Measurements from ENCODE around the gene ZNHIT2. TPM values are rescaled to one million over a fixed set of nuclear protein-coding genes. Genes with fewer than 3 reads are reported as not detected.

Gene ZNHIT2
- total and polyA plus RNA-seq, 8 donors, result 3.1 to 10.6 (median 5.8) TPM

- no peak for DNase-seq
- H3K4me3 ChIP-seq, result no peak overlapping the region
- H3K36me3 ChIP-seq, result no peaks in the 10 kb centered on the region
- no peaks in the 10 kb centered on the region for H3K4me1 ChIP-seq
- TF ChIP-seq CTCF (IDR thresholded peaks at IDR 0.05), result no peak
- ATAC-seq, result no peak
- H3K27me3 ChIP-seq, result no peaks in the 10 kb centered on the region
- no peaks in the 10 kb centered on the region for H3K9me3 ChIP-seq
- H3K27ac ChIP-seq, result no peak overlapping the region
- intact Hi-C loops (cut with DNase I), result no loop called here
Observed at GRCh38 chr11:65066805-65067291, 50.7 kb downstream of the ZNHIT2 start.

Small RNA genes lying within 50 kb of the gene (microRNA-seq; reads per million reads assigned to microRNA genes)
- 0.17 to 0.96 reads per million in 2 donors for gene MIR6751

Other genes starting within 250 kb of the ZNHIT2 start
- gene EHD1, start 239.1 kb downstream of the ZNHIT2 start, total RNA-seq, result 100 to 1,000 TPM in 1 of 2 donors, 10 to 100 TPM in 1; 73.0 to 153 TPM
- gene EHD1, start 239.1 kb downstream of the ZNHIT2 start, polyA plus RNA-seq (ENCODE audit: insufficient read length in 6 of 6), result 10 to 100 TPM; 44.7 to 63.8 (median 52.9) TPM
- gene ATG2A, start 200.5 kb downstream of the ZNHIT2 start, total RNA-seq, result 10 to 100 TPM; 21.9 to 23.5 TPM
- gene ATG2A, start 200.5 kb downstream of the ZNHIT2 start, polyA plus RNA-seq (ENCODE audit: insufficient read length in 6 of 6), result 10 to 100 TPM; 14.2 to 21.1 (median 17.5) TPM
- gene PPP2R5B, start 193.0 kb downstream of the ZNHIT2 start, total RNA-seq, result 10 to 100 TPM; 24.4 to 29.9 TPM
- gene PPP2R5B, start 193.0 kb downstream of the ZNHIT2 start, polyA plus RNA-seq (ENCODE audit: insufficient read length in 6 of 6), result 10 to 100 TPM; 12.1 to 14.4 (median 13.5) TPM
- not detected for gene GPHA2, start 181.8 kb downstream of the ZNHIT2 start, total RNA-seq
- gene GPHA2, start 181.8 kb downstream of the ZNHIT2 start, polyA plus RNA-seq (ENCODE audit: insufficient read length in 6 of 6), result under 1 TPM in 3 of 6 donors, not detected in 3; 0.25 to 0.60 (median 0.49) TPM
- gene MAJIN, start 145.6 kb downstream of the ZNHIT2 start, total RNA-seq, result not detected
- under 1 TPM in 2 of 6 donors, not detected in 4; 0.11 to 0.14 TPM for gene MAJIN, start 145.6 kb downstream of the ZNHIT2 start, polyA plus RNA-seq (ENCODE audit: insufficient read length in 6 of 6)
- 1 to 10 TPM; 3.2 to 8.1 TPM for gene BATF2, start 120.7 kb downstream of the ZNHIT2 start, total RNA-seq
- 1 to 10 TPM; 2.6 to 3.7 (median 3.5) TPM for gene BATF2, start 120.7 kb downstream of the ZNHIT2 start, polyA plus RNA-seq (ENCODE audit: insufficient read length in 6 of 6)
- gene ARL2, start 103.5 kb downstream of the ZNHIT2 start, total RNA-seq, result 10 to 100 TPM; 85.3 to 89.9 TPM
- 10 to 100 TPM; 42.2 to 58.3 (median 48.1) TPM for gene ARL2, start 103.5 kb downstream of the ZNHIT2 start, polyA plus RNA-seq (ENCODE audit: insufficient read length in 6 of 6)
- 10 to 100 TPM; 22.6 to 27.4 TPM for gene SNX15, start 90.3 kb downstream of the ZNHIT2 start, total RNA-seq
- 10 to 100 TPM; 22.0 to 26.3 (median 23.3) TPM for gene SNX15, start 90.3 kb downstream of the ZNHIT2 start, polyA plus RNA-seq (ENCODE audit: insufficient read length in 6 of 6)
- gene SAC3D1, start 76.5 kb downstream of the ZNHIT2 start, total RNA-seq, result 10 to 100 TPM; 13.2 to 15.4 TPM
- gene SAC3D1, start 76.5 kb downstream of the ZNHIT2 start, polyA plus RNA-seq (ENCODE audit: insufficient read length in 6 of 6), result 10 to 100 TPM in 4 of 6 donors, 1 to 10 TPM in 2; 8.9 to 14.0 (median 11.1) TPM
- gene NAALADL1, start 59.1 kb downstream of the ZNHIT2 start, total RNA-seq, result 10 to 100 TPM in 1 of 2 donors, 1 to 10 TPM in 1; 8.5 to 10.4 TPM
- gene NAALADL1, start 59.1 kb downstream of the ZNHIT2 start, polyA plus RNA-seq (ENCODE audit: insufficient read length in 6 of 6), result 10 to 100 TPM; 11.5 to 20.7 (median 15.4) TPM
- gene CDCA5, start 33.7 kb downstream of the ZNHIT2 start, total RNA-seq, result 10 to 100 TPM in 1 of 2 donors, 1 to 10 TPM in 1; 7.1 to 11.3 TPM
- gene CDCA5, start 33.7 kb downstream of the ZNHIT2 start, polyA plus RNA-seq (ENCODE audit: insufficient read length in 6 of 6), result 10 to 100 TPM; 12.7 to 27.9 (median 17.1) TPM
- 10 to 100 TPM; 32.6 to 36.4 TPM for gene ZFPL1, start 33.5 kb downstream of the ZNHIT2 start, total RNA-seq
- gene ZFPL1, start 33.5 kb downstream of the ZNHIT2 start, polyA plus RNA-seq (ENCODE audit: insufficient read length in 6 of 6), result 10 to 100 TPM; 24.9 to 30.4 (median 27.7) TPM
- gene VPS51, start 21.5 kb downstream of the ZNHIT2 start, total RNA-seq, result 10 to 100 TPM; 79.4 to 86.8 TPM
- gene VPS51, start 21.5 kb downstream of the ZNHIT2 start, polyA plus RNA-seq (ENCODE audit: insufficient read length in 6 of 6), result 100 to 1,000 TPM in 4 of 6 donors, 10 to 100 TPM in 2; 97.2 to 143 (median 118) TPM
- gene TM7SF2, start 5.8 kb downstream of the ZNHIT2 start, total RNA-seq, result 10 to 100 TPM; 37.1 to 41.0 TPM
- 10 to 100 TPM; 16.1 to 25.5 (median 21.5) TPM for gene TM7SF2, start 5.8 kb downstream of the ZNHIT2 start, polyA plus RNA-seq (ENCODE audit: insufficient read length in 6 of 6)
- 100 to 1,000 TPM; 621 to 685 TPM for gene FAU, start 4.4 kb upstream of the ZNHIT2 start, total RNA-seq
- 1,000 to 10,000 TPM in 1 of 6 donors, 100 to 1,000 TPM in 5; 705 to 1,036 (median 867) TPM for gene FAU, start 4.4 kb upstream of the ZNHIT2 start, polyA plus RNA-seq (ENCODE audit: insufficient read length in 6 of 6)
- gene MRPL49, start 4.6 kb upstream of the ZNHIT2 start, total RNA-seq, result 10 to 100 TPM; 46.8 to 47.2 TPM
- gene MRPL49, start 4.6 kb upstream of the ZNHIT2 start, polyA plus RNA-seq (ENCODE audit: insufficient read length in 6 of 6), result 10 to 100 TPM; 39.3 to 44.4 (median 41.9) TPM
- gene SYVN1, start 16.8 kb upstream of the ZNHIT2 start, total RNA-seq, result 10 to 100 TPM; 63.5 to 74.5 TPM
- gene SYVN1, start 16.8 kb upstream of the ZNHIT2 start, polyA plus RNA-seq (ENCODE audit: insufficient read length in 6 of 6), result 10 to 100 TPM; 37.2 to 53.4 (median 45.2) TPM
- gene SPDYC, start 52.5 kb upstream of the ZNHIT2 start, total RNA-seq, result not detected
- gene SPDYC, start 52.5 kb upstream of the ZNHIT2 start, polyA plus RNA-seq (ENCODE audit: insufficient read length in 6 of 6), result not detected
- 100 to 1,000 TPM; 232 to 248 TPM for gene CAPN1, start 64.2 kb upstream of the ZNHIT2 start, total RNA-seq
- gene CAPN1, start 64.2 kb upstream of the ZNHIT2 start, polyA plus RNA-seq (ENCODE audit: insufficient read length in 6 of 6), result 100 to 1,000 TPM in 1 of 6 donors, 10 to 100 TPM in 5; 80.5 to 100 (median 86.0) TPM
- 10 to 100 TPM in 1 of 2 donors, 1 to 10 TPM in 1; 9.4 to 19.2 TPM for gene POLA2, start 144.3 kb upstream of the ZNHIT2 start, total RNA-seq
- gene POLA2, start 144.3 kb upstream of the ZNHIT2 start, polyA plus RNA-seq (ENCODE audit: insufficient read length in 6 of 6), result 10 to 100 TPM; 19.3 to 30.2 (median 22.7) TPM
- gene CDC42EP2, start 197.2 kb upstream of the ZNHIT2 start, total RNA-seq, result 10 to 100 TPM; 11.6 to 18.5 TPM
- gene CDC42EP2, start 197.2 kb upstream of the ZNHIT2 start, polyA plus RNA-seq (ENCODE audit: insufficient read length in 6 of 6), result 10 to 100 TPM in 1 of 6 donors, 1 to 10 TPM in 5; 4.6 to 12.5 (median 8.5) TPM
- 10 to 100 TPM; 47.4 to 51.4 TPM for gene DPF2, start 216.2 kb upstream of the ZNHIT2 start, total RNA-seq
- gene DPF2, start 216.2 kb upstream of the ZNHIT2 start, polyA plus RNA-seq (ENCODE audit: insufficient read length in 6 of 6), result 10 to 100 TPM; 85.0 to 94.8 (median 92.4) TPM
- gene TIGD3, start 237.1 kb upstream of the ZNHIT2 start, total RNA-seq, result under 1 TPM; 0.21 to 0.32 TPM
- under 1 TPM in 5 of 6 donors, not detected in 1; 0.14 to 0.39 (median 0.24) TPM for gene TIGD3, start 237.1 kb upstream of the ZNHIT2 start, polyA plus RNA-seq (ENCODE audit: insufficient read length in 6 of 6)

All from left lung (tissue), 10 donors.